Fibroblast of villous mesenchyme (primary cell): Measurements from ENCODE around the gene KRT7. TPM values are rescaled to one million over a fixed set of nuclear protein-coding genes. Genes with fewer than 3 reads are reported as not detected.

Experiments
- DNase-seq: peaks from one replicate; pipeline ENCODE4 v3.0.0-alpha.2; 2010; ENCODE audit warnings: low read depth
- H3K4me3 ChIP-seq: 2 replicates; pipeline ENCODE4 v1.5.1; 2011; ENCODE audit warnings: low read depth, mild to moderate bottlenecking, low read length
- total RNA-seq: library from RNA; depleted of rRNA; stranded (reverse); fragments of >200 nt; gene quantifications from 2 replicates; pipeline ENCODE4 v1.2.3, GENCODE V29; 2012
- TF ChIP-seq, protein P1 (sequence below): IDR thresholded peaks from 2 replicates; pipeline ENCODE4 v1.5.1; 2012; ENCODE audit warnings: low read depth, mild to moderate bottlenecking, low read length; ENCODE audit not compliant: insufficient read depth

KRT7 gene
- total RNA-seq, 1 donor, result 36.7 TPM

DNA sequence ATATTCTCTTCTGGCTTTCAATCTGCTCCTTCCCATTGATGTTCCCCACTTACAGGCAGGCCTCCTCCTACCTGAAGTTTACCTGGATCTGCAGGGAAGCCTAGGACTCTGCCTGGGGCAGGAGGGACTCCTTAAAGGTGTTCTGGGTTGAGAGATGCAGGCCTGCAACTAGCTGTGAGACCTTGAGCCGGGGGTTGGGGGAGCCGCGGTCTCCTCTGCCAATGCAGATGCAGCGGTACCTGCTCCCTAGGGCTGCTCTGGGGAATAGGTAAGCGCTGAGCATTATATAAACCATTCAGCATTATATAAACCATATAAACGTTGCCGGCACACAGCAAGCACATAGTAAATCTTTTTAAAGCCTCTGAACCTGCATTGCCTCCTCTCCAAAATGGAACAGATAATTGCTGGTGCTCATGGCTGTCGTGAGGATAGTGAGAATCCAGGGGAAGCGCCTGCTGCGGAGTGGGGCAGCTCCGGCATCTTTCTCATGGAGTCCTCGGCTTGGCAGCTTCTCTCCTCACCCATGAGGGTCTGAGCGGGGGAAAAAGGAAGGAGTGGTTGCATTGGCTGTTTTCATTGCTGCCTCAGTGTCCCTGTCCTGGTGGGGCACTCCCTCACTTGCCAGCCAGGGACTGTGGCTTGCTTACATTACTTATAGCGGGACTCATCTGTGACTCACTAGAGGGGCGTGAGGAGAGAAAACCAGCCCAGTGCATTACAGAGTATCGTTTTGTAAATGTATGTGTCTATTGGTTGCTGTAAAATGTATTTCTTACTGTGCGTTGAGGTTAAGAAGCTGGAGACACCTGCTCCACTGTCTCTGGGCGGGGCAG, 28.7 kb upstream of the KRT7 start:
- peak; percentile 21 for DNase-seq
- TF ChIP-seq, protein P1, sequence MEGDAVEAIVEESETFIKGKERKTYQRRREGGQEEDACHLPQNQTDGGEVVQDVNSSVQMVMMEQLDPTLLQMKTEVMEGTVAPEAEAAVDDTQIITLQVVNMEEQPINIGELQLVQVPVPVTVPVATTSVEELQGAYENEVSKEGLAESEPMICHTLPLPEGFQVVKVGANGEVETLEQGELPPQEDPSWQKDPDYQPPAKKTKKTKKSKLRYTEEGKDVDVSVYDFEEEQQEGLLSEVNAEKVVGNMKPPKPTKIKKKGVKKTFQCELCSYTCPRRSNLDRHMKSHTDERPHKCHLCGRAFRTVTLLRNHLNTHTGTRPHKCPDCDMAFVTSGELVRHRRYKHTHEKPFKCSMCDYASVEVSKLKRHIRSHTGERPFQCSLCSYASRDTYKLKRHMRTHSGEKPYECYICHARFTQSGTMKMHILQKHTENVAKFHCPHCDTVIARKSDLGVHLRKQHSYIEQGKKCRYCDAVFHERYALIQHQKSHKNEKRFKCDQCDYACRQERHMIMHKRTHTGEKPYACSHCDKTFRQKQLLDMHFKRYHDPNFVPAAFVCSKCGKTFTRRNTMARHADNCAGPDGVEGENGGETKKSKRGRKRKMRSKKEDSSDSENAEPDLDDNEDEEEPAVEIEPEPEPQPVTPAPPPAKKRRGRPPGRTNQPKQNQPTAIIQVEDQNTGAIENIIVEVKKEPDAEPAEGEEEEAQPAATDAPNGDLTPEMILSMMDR, result no peak
- H3K4me3 ChIP-seq, result no peak overlapping the region

DNA sequence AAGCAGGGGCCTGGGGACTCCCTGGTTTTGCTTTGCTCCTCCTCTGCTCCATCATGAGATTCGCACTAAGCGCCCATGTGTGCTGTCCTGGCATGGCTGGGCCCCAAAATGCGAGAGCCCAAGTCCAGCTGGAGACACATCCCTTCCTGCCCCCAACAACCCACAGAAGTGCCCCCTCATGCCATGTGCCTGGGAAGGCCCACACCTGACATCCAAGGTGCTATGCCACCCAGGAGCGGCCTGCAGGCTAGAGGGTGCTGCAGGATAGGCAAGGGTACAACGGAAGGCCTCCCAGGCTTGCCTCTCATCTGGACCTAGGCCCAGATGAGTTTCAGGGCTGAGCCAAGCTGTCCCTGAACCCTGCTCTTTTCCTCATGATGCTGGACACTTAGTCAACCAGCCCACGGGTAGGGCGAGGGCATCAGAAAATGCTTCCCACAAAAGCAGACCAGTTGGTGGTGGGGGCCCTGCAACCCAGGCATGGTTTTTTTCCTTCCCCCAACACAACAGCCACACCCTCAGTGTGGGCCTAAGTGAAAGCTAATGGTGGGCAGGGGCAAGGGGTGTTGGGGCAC, 28.0 kb upstream of the KRT7 start:
- TF ChIP-seq, protein P1, result no peak
- no peak overlapping the region for H3K4me3 ChIP-seq
- no peak for DNase-seq

DNA sequence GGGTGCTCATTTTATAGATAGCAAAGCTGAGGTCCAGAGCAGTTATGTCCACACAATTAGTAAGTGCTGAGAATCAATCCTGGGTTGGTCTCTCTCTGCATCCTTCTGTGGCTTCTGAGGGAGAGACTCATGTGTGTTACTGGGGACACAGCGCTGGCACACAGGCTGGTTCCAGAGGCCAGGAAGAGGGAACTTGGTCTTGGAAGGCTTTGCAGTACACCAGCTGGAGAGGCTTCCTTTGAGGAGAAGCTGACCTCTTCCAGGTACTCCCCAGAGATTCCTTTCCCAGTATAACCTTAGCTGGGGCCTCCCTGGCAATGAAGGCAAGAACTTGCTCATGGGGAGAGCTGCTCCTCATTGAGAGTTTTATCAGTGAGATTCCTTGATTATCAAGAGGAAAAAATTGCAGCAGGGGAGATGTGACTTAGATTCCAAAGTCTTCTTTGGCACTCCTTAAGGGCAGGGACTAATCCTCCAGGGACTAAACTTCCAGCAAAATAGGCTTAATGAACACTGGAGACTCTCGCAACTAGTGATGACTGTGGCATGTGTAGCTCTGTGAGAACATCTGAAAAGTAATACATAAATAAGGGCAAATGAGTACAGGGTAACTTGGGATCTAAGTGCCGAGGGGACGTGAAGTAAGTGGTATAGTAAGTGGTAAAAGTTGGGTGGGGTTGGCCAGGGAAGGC, 27.3 kb upstream of the KRT7 start:
- DNase-seq, result no peak
- TF ChIP-seq, protein P1, result no peak
- H3K4me3 ChIP-seq, result no peak overlapping the region

- no peak overlapping the region for H3K4me3 ChIP-seq
- DNase-seq, result no peak
- TF ChIP-seq, protein P1, result no peak
These were observed 26.6 kb upstream of the KRT7 start for GRCh38 chr12:52206304-52207040.

GRCh38 chr12:52207106-52207505, 25.9 kb upstream of the KRT7 start:
- no peak for DNase-seq
- TF ChIP-seq, protein P1, result no peak

GRCh38 chr12:52207895-52208294, 25.1 kb upstream of the KRT7 start:
- no peak overlapping the region for H3K4me3 ChIP-seq
- DNase-seq, result peak; percentile 46
- TF ChIP-seq, protein P1, result no peak

More at GRCh38 chr12:52207106-52207505, 25.9 kb upstream of the KRT7 start:
- no peak overlapping the region for H3K4me3 ChIP-seq
